IMR-90 (cell line): ENCODE data around the gene RPS16.

Experiments used
- CHD1 ChIP-seq: IDR thresholded peaks from 2 replicates; pipeline ENCODE4 v1.6.1; 2012; ENCODE audit warnings: low read depth, low read length, improper control_type of control experiment
- ELK1 ChIP-seq: fragments of 150-350 bp; IDR thresholded peaks from 2 replicates; pipeline ENCODE4 v1.6.1; 2016; ENCODE audit warnings: low read depth, mild to moderate bottlenecking, low read length, moderate library complexity, borderline replicate concordance
- POLR2A ChIP-seq: IDR thresholded peaks from 2 replicates; pipeline ENCODE4 v1.6.1; 2012; ENCODE audit warnings: mild to moderate bottlenecking, low read depth, low read length
- RAD21 ChIP-seq: IDR thresholded peaks from 2 replicates; pipeline ENCODE4 v1.6.1; 2012; ENCODE audit warnings: low read length, improper control_type of control experiment
- TF ChIP-seq, protein P1 (sequence below): conservative IDR thresholded peaks from 2 replicates; pipeline ENCODE4 v1.5.1; 2012; ENCODE audit warnings: mild to moderate bottlenecking, low read depth, low read length, improper control_type of control experiment

GRCh38 chr19:39407660-39408391, 27.9 kb downstream of the RPS16 start:
- no peak; the same call in 1 of the 2 replicates for TF ChIP-seq POLR2A
- TF ChIP-seq, protein P1, sequence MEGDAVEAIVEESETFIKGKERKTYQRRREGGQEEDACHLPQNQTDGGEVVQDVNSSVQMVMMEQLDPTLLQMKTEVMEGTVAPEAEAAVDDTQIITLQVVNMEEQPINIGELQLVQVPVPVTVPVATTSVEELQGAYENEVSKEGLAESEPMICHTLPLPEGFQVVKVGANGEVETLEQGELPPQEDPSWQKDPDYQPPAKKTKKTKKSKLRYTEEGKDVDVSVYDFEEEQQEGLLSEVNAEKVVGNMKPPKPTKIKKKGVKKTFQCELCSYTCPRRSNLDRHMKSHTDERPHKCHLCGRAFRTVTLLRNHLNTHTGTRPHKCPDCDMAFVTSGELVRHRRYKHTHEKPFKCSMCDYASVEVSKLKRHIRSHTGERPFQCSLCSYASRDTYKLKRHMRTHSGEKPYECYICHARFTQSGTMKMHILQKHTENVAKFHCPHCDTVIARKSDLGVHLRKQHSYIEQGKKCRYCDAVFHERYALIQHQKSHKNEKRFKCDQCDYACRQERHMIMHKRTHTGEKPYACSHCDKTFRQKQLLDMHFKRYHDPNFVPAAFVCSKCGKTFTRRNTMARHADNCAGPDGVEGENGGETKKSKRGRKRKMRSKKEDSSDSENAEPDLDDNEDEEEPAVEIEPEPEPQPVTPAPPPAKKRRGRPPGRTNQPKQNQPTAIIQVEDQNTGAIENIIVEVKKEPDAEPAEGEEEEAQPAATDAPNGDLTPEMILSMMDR, result no peak
- peak; percentile 87 for TF ChIP-seq CHD1
- TF ChIP-seq RAD21, result no peak
- no peak for TF ChIP-seq ELK1
